Retinal pigment epithelial cell (primary cell): ENCODE data around the gene NCKAP5L.

ENCODE experiments used
- DNase-seq: peaks from one replicate; pipeline ENCODE4 v3.0.0-alpha.2; 2010; ENCODE audit warnings: low read depth
- H3K4me3 ChIP-seq: 2 replicates; pipeline ENCODE4 v1.5.1; 2011; ENCODE audit warnings: mild to moderate bottlenecking, low read length, control low read depth, moderate library complexity
- CTCF ChIP-seq: conservative IDR thresholded peaks from 2 replicates; pipeline ENCODE4 v1.5.1; 2011; ENCODE audit warnings: low read depth, low read length, control low read depth, inconsistent platforms

Gene NCKAP5L

GRCh38 chr12:49805409-49805808 is 22.8 kb downstream of the NCKAP5L start:
- no peak for DNase-seq
- no peak overlapping the region for H3K4me3 ChIP-seq
- TF ChIP-seq CTCF, result no peak

- no peak for TF ChIP-seq CTCF
- no peak for DNase-seq
These were observed 23.4 kb downstream of the NCKAP5L start for GRCh38 chr12:49804821-49805220.

GRCh38 chr12:49803693-49804450 is 24.3 kb downstream of the NCKAP5L start:
- H3K4me3 ChIP-seq, result no peak overlapping the region
- DNase-seq, result no peak
- no peak for TF ChIP-seq CTCF

More at GRCh38 chr12:49804821-49805220, 23.4 kb downstream of the NCKAP5L start:
- H3K4me3 ChIP-seq, result no peak overlapping the region

DNA sequence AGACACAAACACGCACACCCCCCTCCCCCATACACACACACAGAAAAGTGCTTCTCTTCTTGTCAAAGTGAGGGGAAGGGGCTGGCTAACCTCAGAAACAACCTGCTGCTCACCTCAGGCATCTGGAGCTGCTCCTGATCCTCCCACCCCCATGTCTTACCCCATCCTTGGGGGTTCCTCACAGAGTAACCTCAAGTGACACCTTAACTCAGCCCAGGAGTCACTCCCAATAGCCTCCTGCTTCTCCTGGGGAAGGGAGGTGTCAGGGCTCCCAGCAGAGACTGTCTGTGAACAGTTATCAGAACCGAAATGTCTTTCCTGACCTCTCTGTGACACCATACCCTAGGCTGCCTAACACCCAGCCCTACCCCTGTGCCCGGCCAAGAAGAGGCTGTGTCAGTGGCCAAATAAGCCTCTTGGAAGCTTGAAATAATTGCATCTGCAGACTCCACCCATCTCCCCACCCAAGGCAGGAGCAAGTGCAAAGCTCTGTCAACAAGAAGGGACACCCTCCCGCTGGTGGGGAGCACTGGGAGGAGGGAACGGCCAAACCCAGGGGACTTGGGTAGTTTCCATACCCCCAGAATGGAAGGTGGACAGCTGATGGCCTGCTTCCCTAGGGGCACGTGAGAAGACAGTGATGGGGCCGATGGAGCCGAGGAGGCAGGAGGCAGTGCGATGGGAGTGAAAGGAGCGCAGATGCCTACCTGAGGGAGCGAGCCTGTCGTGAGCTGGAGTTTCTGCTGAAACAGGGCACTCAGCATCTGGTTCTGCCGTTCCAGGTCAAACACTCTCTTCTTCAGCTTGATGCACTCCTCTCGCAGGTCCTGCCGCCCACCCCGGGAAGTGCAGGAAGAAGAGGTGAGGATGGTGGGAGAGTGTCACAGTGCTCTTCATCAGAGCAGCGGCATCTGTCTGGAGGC is 26.8 kb downstream of the NCKAP5L start:
- no peak overlapping the region for H3K4me3 ChIP-seq
- no peak for TF ChIP-seq CTCF
- no peak for DNase-seq

DNA sequence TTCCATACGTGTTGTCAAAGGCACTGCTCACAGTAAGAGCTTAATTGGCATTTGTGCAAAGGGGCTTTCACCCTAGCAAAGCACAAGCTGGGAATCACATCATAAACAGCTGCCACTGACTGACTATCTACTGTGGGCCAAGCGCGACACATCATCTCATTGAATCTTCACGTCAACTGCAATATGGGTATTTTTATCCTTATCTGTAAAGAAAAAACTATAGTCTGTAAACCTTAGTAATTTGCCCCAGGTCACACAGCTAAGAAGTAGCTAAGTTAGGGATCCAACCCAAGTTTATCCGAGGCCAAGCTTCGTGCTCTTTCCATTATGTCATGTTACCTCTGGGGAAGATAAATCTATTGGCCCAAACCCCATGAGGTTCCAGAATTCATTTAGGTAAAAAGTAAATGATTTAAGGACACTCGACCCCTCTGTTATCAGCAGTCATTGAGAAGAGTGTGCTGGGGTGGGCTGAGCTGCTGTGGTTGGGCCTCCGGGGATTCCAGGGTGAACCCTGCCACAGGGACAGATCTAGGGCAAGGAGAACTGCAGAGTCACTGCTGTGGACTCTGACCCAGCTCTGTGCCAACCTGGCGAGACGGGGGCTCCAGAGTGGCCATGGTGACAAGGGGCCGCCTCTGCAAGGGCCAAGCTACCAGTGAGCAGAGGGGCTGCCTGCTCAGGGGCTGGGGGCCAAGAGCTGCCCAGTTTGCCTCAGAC is 27.6 kb downstream of the NCKAP5L start:
- H3K4me3 ChIP-seq, result no peak overlapping the region
- no peak for TF ChIP-seq CTCF
- no peak for DNase-seq

DNA sequence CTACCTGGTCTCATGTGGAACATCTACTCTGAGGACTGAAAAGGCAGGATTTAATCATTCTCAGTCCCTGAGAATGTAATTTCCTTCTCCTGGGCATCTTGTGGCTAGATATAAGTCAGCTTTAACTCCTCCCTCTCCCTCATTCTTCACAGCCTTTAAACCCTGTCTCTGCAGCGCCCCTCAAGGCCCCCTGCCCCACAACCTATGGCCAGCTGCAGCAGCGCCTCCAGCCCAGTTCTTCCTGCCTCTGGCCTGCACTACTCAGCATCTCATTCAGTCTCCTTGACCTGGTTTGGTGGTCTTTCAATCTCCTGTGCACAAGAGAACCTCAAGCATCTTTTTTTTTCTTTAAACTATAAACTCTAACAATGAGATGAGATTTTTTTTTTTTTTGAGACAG is 29.3 kb downstream of the NCKAP5L start:
- TF ChIP-seq CTCF, result no peak
- no peak overlapping the region for H3K4me3 ChIP-seq
- no peak for DNase-seq
